OCI-LY7 (cell line): ENCODE results near the gene TCF20. TPM values are rescaled to one million over a fixed set of nuclear protein-coding genes. Genes with fewer than 3 reads are reported as not detected.

Source experiments
- BruUV-seq: library from RNA; stranded (reverse); fragments of 400-500 nt; replicated peaks from 2 replicates; lab custom pipeline; 2021; lab: Mats Ljungman, UMichigan
- CTCF ChIA-PET: fragments of 300-600 bp; sonication (Branson Sonifier 250); formaldehyde crosslinking; loops from one replicate; lab custom pipeline; 2022; ENCODE audit warnings: antibody characterized with exemption; ENCODE audit not compliant: unreplicated experiment; lab: Charles Lee
- POLR2A ChIA-PET: fragments of 300-600 bp; sonication (Branson Sonifier 250); formaldehyde crosslinking; loops from one replicate; lab custom pipeline; 2022; ENCODE audit warnings: antibody characterized with exemption; lab: Charles Lee
- DNase-seq: peaks from one replicate; pipeline ENCODE4 v3.0.0-alpha.2; 2015; ENCODE audit warnings: low spot score
- H2AFZ ChIP-seq: fragments of 200-600 bp; sonication (generic), shearing (Covaris generic); 2 replicates; pipeline ENCODE4 v1.6.1; 2014; ENCODE audit warnings: mild to moderate bottlenecking, antibody characterized with exemption, low read length, moderate library complexity
- H3K27ac ChIP-seq: fragments of 200-600 bp; sonication (generic); 2 replicates; pipeline ENCODE4 v1.5.1; 2014; ENCODE audit warnings: mixed run types, low read depth, mild to moderate bottlenecking, moderate library complexity, low read length, inconsistent platforms; ENCODE audit not compliant: poor library complexity, severe bottlenecking
- H3K36me3 ChIP-seq: fragments of 200-600 bp; sonication (generic); 2 replicates; pipeline ENCODE4 v1.6.1; 2014; ENCODE audit warnings: mild to moderate bottlenecking, antibody characterized with exemption, low read length, moderate library complexity, mixed read lengths; ENCODE audit not compliant: insufficient read depth
- H3K4me1 ChIP-seq: fragments of 200-600 bp; sonication (generic); 2 replicates; pipeline ENCODE4 v1.5.1; 2014; ENCODE audit warnings: mild to moderate bottlenecking, low read length; ENCODE audit not compliant: insufficient read depth, poor library complexity, severe bottlenecking
- H3K4me2 ChIP-seq: fragments of 200-600 bp; sonication (generic); 2 replicates; pipeline ENCODE4 v1.6.1; 2014; ENCODE audit warnings: mild to moderate bottlenecking, low read length
- H3K4me3 ChIP-seq: fragments of 200-600 bp; sonication (generic); 2 replicates; pipeline ENCODE4 v1.5.1; 2014; ENCODE audit warnings: mild to moderate bottlenecking, low read depth, low read length; ENCODE audit not compliant: poor library complexity, severe bottlenecking
- H3K79me2 ChIP-seq: fragments of 200-600 bp; sonication (generic); 2 replicates; pipeline ENCODE4 v1.6.1; 2016; ENCODE audit warnings: low read depth, mild to moderate bottlenecking, low read length, moderate library complexity, mixed read lengths; ENCODE audit not compliant: insufficient read depth
- H3K9me2 ChIP-seq: fragments of 200-600 bp; sonication (generic); 2 replicates; pipeline ENCODE4 v1.6.1; 2016; ENCODE audit warnings: mild to moderate bottlenecking, low read length, mixed read lengths; ENCODE audit not compliant: insufficient read depth
- H3K9me3 ChIP-seq: fragments of 200-600 bp; sonication (generic); 2 replicates; pipeline ENCODE4 v1.6.1; 2014; ENCODE audit warnings: mild to moderate bottlenecking, mixed run types, low read length, mixed read lengths
- H4K20me1 ChIP-seq: fragments of 200-600 bp; sonication (generic); 2 replicates; pipeline ENCODE4 v1.6.1; 2014; ENCODE audit warnings: mild to moderate bottlenecking, antibody characterized with exemption, low read length, moderate library complexity, mixed read lengths; ENCODE audit not compliant: insufficient read depth
- EZH2phosphoT487 ChIP-seq: fragments of 200-600 bp; sonication (generic); IDR thresholded peaks from 2 replicates; pipeline ENCODE4 v1.6.1; 2018; ENCODE audit warnings: low read depth, borderline replicate concordance, mild to moderate bottlenecking, mixed run types, antibody characterized with exemption, low read length, moderate library complexity, mixed read lengths
- intact Hi-C: fragments of 100-400 bp; cut with micrococcal nuclease; formaldehyde crosslinking; loops from one replicate; pipeline ENCODE4 v1.10.0; 2022; ENCODE audit not compliant: unreplicated experiment
- total RNA-seq, 2 experiments: library from RNA; depleted of rRNA in 1 of 2; stranded (reverse); fragments of >200 nt in 1 of 2; shearing (Covaris generic) in 1 of 2; gene quantifications; 2 replicates each; pipeline ENCODE4 v1.2.3, GENCODE V29; 2014 to 2022
- TF ChIP-seq, protein P1 (sequence below): fragments of 200-600 bp; sonication (generic); conservative IDR thresholded peaks from 2 replicates; pipeline ENCODE4 v1.5.1; 2014; ENCODE audit warnings: mild to moderate bottlenecking, antibody characterized with exemption, low read length, moderate library complexity, mixed read lengths

The TCF20 gene
- total RNA-seq, 2 experiments from 2014 or later, result 56.0 to 71.1 TPM

DNA sequence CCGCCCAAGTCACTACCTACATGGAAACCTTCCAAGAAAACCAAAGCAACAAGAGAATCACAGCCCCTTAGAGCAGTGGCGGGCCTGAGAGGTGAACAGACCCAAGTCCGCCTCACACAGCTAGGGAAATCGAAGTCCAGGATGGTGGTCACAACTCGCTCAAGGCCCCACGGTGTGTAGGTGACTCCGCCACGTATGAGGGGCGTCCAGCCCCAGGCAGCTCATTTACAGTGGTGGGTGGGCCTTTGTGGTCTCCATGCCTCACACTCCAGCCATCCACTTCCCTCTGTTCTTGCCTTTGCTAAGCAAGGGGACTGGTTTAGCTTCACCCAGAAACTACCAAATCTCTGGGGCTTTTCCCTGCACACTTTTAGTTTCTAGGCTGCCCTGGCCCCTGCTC lies 9.7 kb upstream of the TCF20 start:
- Histone ChIP-seq H3K4me1 (peaks cover 18% of the 10 kb centered on the region), H3K36me3 (no peaks in the 10 kb centered on the region), H3K79me2 (no peaks in the 10 kb centered on the region), H2AFZ (no peak overlapping the region), H3K4me3 (no peak overlapping the region), H3K9me2 (no peaks in the 10 kb centered on the region), H4K20me1 (no peaks in the 10 kb centered on the region), H3K9me3 (no peaks in the 10 kb centered on the region), H3K4me2 (no peak overlapping the region), H3K27ac (no peak overlapping the region)
- ChIA-PET POLR2A (interaction anchor here (0.6 kb wide), 1 partner anchor 15 kb away, joined by 4 read pairs; no protein-coding TSS in a partner anchor), CTCF (no interaction called here)
- TF ChIP-seq EZH2phosphoT487, result no peak
- TF ChIP-seq, protein P1, sequence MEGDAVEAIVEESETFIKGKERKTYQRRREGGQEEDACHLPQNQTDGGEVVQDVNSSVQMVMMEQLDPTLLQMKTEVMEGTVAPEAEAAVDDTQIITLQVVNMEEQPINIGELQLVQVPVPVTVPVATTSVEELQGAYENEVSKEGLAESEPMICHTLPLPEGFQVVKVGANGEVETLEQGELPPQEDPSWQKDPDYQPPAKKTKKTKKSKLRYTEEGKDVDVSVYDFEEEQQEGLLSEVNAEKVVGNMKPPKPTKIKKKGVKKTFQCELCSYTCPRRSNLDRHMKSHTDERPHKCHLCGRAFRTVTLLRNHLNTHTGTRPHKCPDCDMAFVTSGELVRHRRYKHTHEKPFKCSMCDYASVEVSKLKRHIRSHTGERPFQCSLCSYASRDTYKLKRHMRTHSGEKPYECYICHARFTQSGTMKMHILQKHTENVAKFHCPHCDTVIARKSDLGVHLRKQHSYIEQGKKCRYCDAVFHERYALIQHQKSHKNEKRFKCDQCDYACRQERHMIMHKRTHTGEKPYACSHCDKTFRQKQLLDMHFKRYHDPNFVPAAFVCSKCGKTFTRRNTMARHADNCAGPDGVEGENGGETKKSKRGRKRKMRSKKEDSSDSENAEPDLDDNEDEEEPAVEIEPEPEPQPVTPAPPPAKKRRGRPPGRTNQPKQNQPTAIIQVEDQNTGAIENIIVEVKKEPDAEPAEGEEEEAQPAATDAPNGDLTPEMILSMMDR, result no peak
- no TSS peak for BruUV-seq
- intact Hi-C loops, result no loop called here
- DNase-seq, result no peak

- Histone ChIP-seq H3K9me3 (no peaks in the 10 kb centered on the region), H3K9me2 (no peaks in the 10 kb centered on the region), H4K20me1 (no peaks in the 10 kb centered on the region), H3K4me1 (peaks cover 18% of the 10 kb centered on the region), H2AFZ (no peak overlapping the region), H3K36me3 (no peaks in the 10 kb centered on the region), H3K4me3 (no peak overlapping the region), H3K27ac (no peak overlapping the region), H3K4me2 (no peak overlapping the region), H3K79me2 (no peaks in the 10 kb centered on the region)
- no peak for TF ChIP-seq EZH2phosphoT487
- TF ChIP-seq, protein P1, result no peak
- no TSS peak for BruUV-seq
- intact Hi-C loops, result no loop called here
- CTCF ChIA-PET, result no interaction called here
- POLR2A ChIA-PET, result no interaction called here
- DNase-seq, result no peak
Observed at GRCh38 chr22:42279425-42280020, 9.1 kb upstream of the TCF20 start.

GRCh38 chr22:42277988-42278776 lies 7.7 kb upstream of the TCF20 start:
- TF ChIP-seq EZH2phosphoT487, result no peak
- TF ChIP-seq, protein P1, result peak; percentile 52
- Histone ChIP-seq H4K20me1 (no peaks in the 10 kb centered on the region), H3K4me3 (no peak overlapping the region), H3K9me2 (no peaks in the 10 kb centered on the region), H3K36me3 (no peaks in the 10 kb centered on the region), H3K4me2 (no peak overlapping the region), H3K27ac (no peak overlapping the region), H3K4me1 (peaks cover 7% of the 10 kb centered on the region), H3K9me3 (no peaks in the 10 kb centered on the region), H3K79me2 (no peaks in the 10 kb centered on the region), H2AFZ (no peak overlapping the region)
- ChIA-PET CTCF (no interaction called here), POLR2A (no interaction called here)
- intact Hi-C loops, result no loop called here
- DNase-seq, result no peak
- BruUV-seq, result no TSS peak
